Mesenchymal stem cell (in vitro differentiated cells and primary cell): ENCODE measurements around the gene RASL10A.
A peak's percentile ranks its signal among the peaks of the same experiment; 100 is the strongest.

Experiments
- DNase-seq: peaks from one replicate; pipeline ENCODE4 v3.0.0-alpha.2; 2013
- H2AFZ ChIP-seq: one replicate; pipeline ENCODE4 v1.6.1; 2013; ENCODE audit warnings: low read depth, mild to moderate bottlenecking, control low read depth, inconsistent platforms, low read length, moderate library complexity
- H2AK5ac ChIP-seq: 2 replicates; pipeline ENCODE4 v1.6.1; 2013; ENCODE audit warnings: low read length, moderate library complexity, mild to moderate bottlenecking, inconsistent platforms; ENCODE audit not compliant: severe bottlenecking
- H2BK120ac ChIP-seq: one replicate; pipeline ENCODE4 v1.6.1; 2013; ENCODE audit warnings: low read depth, mild to moderate bottlenecking, inconsistent platforms, low read length, moderate library complexity
- H2BK12ac ChIP-seq, 2 experiments: one replicate each; pipeline ENCODE4 v1.6.1; 2013; ENCODE audit warnings: inconsistent platforms in 2 of 2, low read length in 2 of 2, mild to moderate bottlenecking in 2 of 2, moderate library complexity in 2 of 2, control low read depth in 1 of 2
- H2BK15ac ChIP-seq: one replicate; pipeline ENCODE4 v1.6.1; 2013; ENCODE audit warnings: mild to moderate bottlenecking, low read depth, inconsistent platforms; ENCODE audit not compliant: poor library complexity, severe bottlenecking
- H2BK5ac ChIP-seq: 2 replicates; pipeline ENCODE4 v1.6.1; 2013; ENCODE audit warnings: low read depth, mild to moderate bottlenecking, low read length, control low read depth, inconsistent platforms; ENCODE audit not compliant: poor library complexity, severe bottlenecking
- H3K14ac ChIP-seq, 2 experiments: one replicate each; pipeline ENCODE4 v1.6.1; 2013; ENCODE audit warnings: inconsistent platforms in 2 of 2, low read length in 2 of 2, control low read depth in 1 of 2, mild to moderate bottlenecking in 1 of 2, moderate library complexity in 1 of 2
- H3K18ac ChIP-seq, 2 experiments: one replicate each; pipeline ENCODE4 v1.6.1; 2013; ENCODE audit warnings: inconsistent platforms in 2 of 2, low read length in 2 of 2, control low read depth in 1 of 2, low read depth in 1 of 2, mild to moderate bottlenecking in 1 of 2
- H3K23ac ChIP-seq, 2 experiments: one replicate each; pipeline ENCODE4 v1.6.1; 2013; ENCODE audit warnings: inconsistent platforms in 2 of 2, low read length in 2 of 2, mild to moderate bottlenecking in 2 of 2, moderate library complexity in 2 of 2, control low read depth in 1 of 2
- H3K27ac ChIP-seq: 2 replicates; pipeline ENCODE4 v1.5.1; 2013; ENCODE audit warnings: mild to moderate bottlenecking, moderate library complexity, low read length, control low read depth, inconsistent platforms; ENCODE audit not compliant: poor library complexity, severe bottlenecking
- H3K27me3 ChIP-seq, 2 experiments: 2 replicates each; pipeline versions ENCODE4 v1.6.1 to v1.7.0; 2013; ENCODE audit warnings: low read length in 2 of 2, mild to moderate bottlenecking in 2 of 2, moderate library complexity in 2 of 2, control low read depth in 1 of 2, inconsistent platforms in 1 of 2; ENCODE audit not compliant: control insufficient read depth in 1 of 2, insufficient read depth in 1 of 2
- H3K36me3 ChIP-seq, 2 experiments: 2 replicates each; pipeline versions ENCODE4 v1.6.1 to v1.7.0; 2013; ENCODE audit warnings: low read length in 2 of 2, control low read depth in 1 of 2, inconsistent platforms in 1 of 2, low read depth in 1 of 2, mild to moderate bottlenecking in 1 of 2; ENCODE audit not compliant: insufficient read depth in 2 of 2, control insufficient read depth in 1 of 2
- H3K4ac ChIP-seq, 2 experiments: one replicate each; pipeline ENCODE4 v1.6.1; 2013; ENCODE audit warnings: inconsistent platforms in 2 of 2, low read length in 2 of 2, mild to moderate bottlenecking in 2 of 2, moderate library complexity in 2 of 2, control low read depth in 1 of 2, low read depth in 1 of 2
- H3K4me1 ChIP-seq: 2 replicates; pipeline ENCODE4 v1.6.1; 2013; ENCODE audit warnings: low read depth, low read length, control low read depth; ENCODE audit not compliant: control insufficient read depth, insufficient read depth
- H3K4me2 ChIP-seq: 2 replicates; pipeline ENCODE4 v1.6.1; 2013; ENCODE audit warnings: low read length, mild to moderate bottlenecking, inconsistent platforms; ENCODE audit not compliant: poor library complexity, severe bottlenecking
- H3K4me3 ChIP-seq, 2 experiments: 2 replicates each; pipeline versions ENCODE4 v1.5.1 to v1.7.0; 2013; ENCODE audit warnings: low read length in 2 of 2, mild to moderate bottlenecking in 2 of 2, control low read depth in 1 of 2, low read depth in 1 of 2; ENCODE audit not compliant: insufficient read depth in 1 of 2
- H3K79me1 ChIP-seq: replicated peaks from 2 replicates; pipeline ENCODE4 v1.6.1; 2013; ENCODE audit warnings: mild to moderate bottlenecking, control low read depth, low read length, inconsistent platforms; ENCODE audit not compliant: poor library complexity, severe bottlenecking
- H3K9ac ChIP-seq: 2 replicates; pipeline ENCODE4 v1.7.0; 2013; ENCODE audit warnings: mild to moderate bottlenecking, low read length, moderate library complexity
- H3K9me3 ChIP-seq: 2 replicates; pipeline ENCODE4 v1.7.0; 2013; ENCODE audit warnings: mild to moderate bottlenecking, low read length; ENCODE audit not compliant: control insufficient read depth
- H4K8ac ChIP-seq: one replicate; pipeline ENCODE4 v1.6.1; 2013; ENCODE audit warnings: inconsistent platforms, mild to moderate bottlenecking, low read length, moderate library complexity
- H4K91ac ChIP-seq: one replicate; pipeline ENCODE4 v1.6.1; 2013; ENCODE audit warnings: mild to moderate bottlenecking, low read length, inconsistent platforms
- WGBS: methylation state at CpG from one replicate; pipeline ENCODE4 v1.1.7; 2013; ENCODE audit warnings: mixed read lengths; 5-methylcytosine and 5-hydroxymethylcytosine counted together

RASL10A gene

GRCh38 chr22:29314537-29315285 lies 786 bp downstream of the RASL10A start:
- H3K4ac ChIP-seq, result no peak overlapping the region
- no peak overlapping the region for H2AFZ ChIP-seq
- no peak overlapping the region for H2AK5ac ChIP-seq
- H2BK12ac ChIP-seq, result no peak overlapping the region
- peak overlapping the region in 1 of 2 experiments; percentile 47 for H3K4me3 ChIP-seq
- H3K79me1 ChIP-seq, result peaks cover 18% of the 10 kb centered on the region
- no peak overlapping the region for H3K9ac ChIP-seq
- H3K14ac ChIP-seq, result no peak overlapping the region
- no peak overlapping the region for H4K8ac ChIP-seq
- H3K36me3 ChIP-seq, result peaks cover 4 to 33% of the 10 kb centered on the region in 2 experiments
- H3K4me2 ChIP-seq, result peak overlapping the region; percentile 89
- H3K23ac ChIP-seq, result no peak overlapping the region
- H2BK120ac ChIP-seq, result no peak overlapping the region
- peak overlapping the region; percentile 43 for H4K91ac ChIP-seq
- peak; percentile 12 for DNase-seq
- H3K4me1 ChIP-seq, result peaks cover 36% of the 10 kb centered on the region
- H3K9me3 ChIP-seq, result no peaks in the 10 kb centered on the region
- no peak overlapping the region for H3K18ac ChIP-seq
- H3K27me3 ChIP-seq, result peaks cover 31 to 45% of the 10 kb centered on the region in 2 experiments
- no peak overlapping the region for H3K27ac ChIP-seq
- 26% methylated on average over 32 of the region's 69 CpGs for WGBS
- no peak overlapping the region for H2BK15ac ChIP-seq
- no peak overlapping the region for H2BK5ac ChIP-seq

GRCh38 chr22:29313576-29314466 lies 1.7 kb downstream of the RASL10A start:
- Histone ChIP-seq H2BK120ac (no peak overlapping the region), H2AK5ac (no peak overlapping the region), H3K4me1 (peaks cover 45% of the 10 kb centered on the region), H3K4me3 (no peak overlapping the region), H2AFZ (no peak overlapping the region), H3K4me2 (no peak overlapping the region), H3K9me3 (no peaks in the 10 kb centered on the region), H3K27ac (no peak overlapping the region), H3K4ac (no peak overlapping the region), H3K23ac (no peak overlapping the region), H3K79me1 (peaks cover 21% of the 10 kb centered on the region), H4K8ac (no peak overlapping the region), H3K9ac (no peak overlapping the region), H3K36me3 (peaks cover 4 to 39% of the 10 kb centered on the region in 2 experiments), H2BK15ac (no peak overlapping the region), H2BK5ac (no peak overlapping the region), H3K18ac (no peak overlapping the region), H3K14ac (no peak overlapping the region), H4K91ac (no peak overlapping the region), H3K27me3 (peaks cover 31 to 45% of the 10 kb centered on the region in 2 experiments), H2BK12ac (no peak overlapping the region)
- WGBS, result 83% methylated on average over 51 of the region's 51 CpGs
- no peak for DNase-seq

DNA sequence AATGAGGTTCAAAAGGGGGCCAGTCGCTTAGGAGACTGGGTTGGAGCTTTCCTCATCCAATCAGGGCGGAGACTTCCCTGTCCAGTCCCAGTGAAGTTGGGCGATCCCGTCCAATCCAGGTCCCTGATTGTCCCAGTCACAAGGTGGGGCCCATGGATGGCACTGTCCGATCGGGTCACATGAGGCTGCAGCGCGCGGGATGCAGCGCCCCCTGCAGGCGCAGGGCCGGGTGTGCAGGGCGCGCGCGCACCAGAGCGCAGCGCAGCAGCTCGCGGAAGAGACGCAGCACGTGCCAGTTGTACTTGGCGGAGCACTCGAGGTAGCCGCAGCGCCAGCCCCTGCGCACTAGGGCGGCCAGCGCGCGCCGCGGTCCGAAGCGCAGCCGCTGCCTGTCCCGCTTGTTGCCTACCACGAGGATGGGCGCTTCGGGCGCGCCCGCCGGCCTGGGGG lies 2.3 kb downstream of the RASL10A start:
- Histone ChIP-seq H4K8ac (peak overlapping the region; percentile 7), H3K36me3 (peaks cover 4 to 41% of the 10 kb centered on the region in 2 experiments), H2AK5ac (no peak overlapping the region), H3K9ac (no peak overlapping the region), H3K18ac (no peak overlapping the region), H2AFZ (no peak overlapping the region), H3K4ac (no peak overlapping the region), H2BK15ac (no peak overlapping the region), H3K4me1 (peaks cover 51% of the 10 kb centered on the region), H2BK120ac (no peak overlapping the region), H3K27ac (no peak overlapping the region), H3K27me3 (peaks cover 31 to 45% of the 10 kb centered on the region in 2 experiments), H3K79me1 (peaks cover 21% of the 10 kb centered on the region), H2BK12ac (no peak overlapping the region), H3K4me2 (no peak overlapping the region), H3K14ac (no peak overlapping the region), H3K9me3 (no peaks in the 10 kb centered on the region), H4K91ac (no peak overlapping the region), H3K23ac (no peak overlapping the region), H2BK5ac (no peak overlapping the region), H3K4me3 (no peak overlapping the region)
- WGBS, result 56% methylated on average over 44 of the region's 44 CpGs
- DNase-seq, result peak; percentile 10
